HG03571 (cell line): ENCODE data around the gene MROH2A.

ENCODE experiments used
- ATAC-seq: cut with Tn5 transposase; IDR thresholded peaks from one replicate; pipeline ENCODE4 v1.9.1; 2021; ENCODE audit not compliant: unreplicated experiment

MROH2A gene

GRCh38 chr2:233764761-233765160 lies 13.4 kb upstream of the MROH2A start:
- no peak for ATAC-seq

GRCh38 chr2:233766416-233766815 lies 11.7 kb upstream of the MROH2A start:
- ATAC-seq: no peak

GRCh38 chr2:233768076-233768475 lies 10.1 kb upstream of the MROH2A start:
- ATAC-seq: no peak

- ATAC-seq: no peak
Observed at GRCh38 chr2:233769260-233769659, 8.9 kb upstream of the MROH2A start.

- ATAC-seq: no peak
Observed at GRCh38 chr2:233772153-233772552, 6.0 kb upstream of the MROH2A start.

- ATAC-seq: no peak
Observed at GRCh38 chr2:233772583-233772982, 5.5 kb upstream of the MROH2A start.

- no peak for ATAC-seq
Observed at GRCh38 chr2:233773854-233774253, 4.3 kb upstream of the MROH2A start.

GRCh38 chr2:233775414-233775813 lies 2.7 kb upstream of the MROH2A start:
- ATAC-seq: no peak

- no peak for ATAC-seq
Observed at GRCh38 chr2:233779722-233780121, 1.6 kb downstream of the MROH2A start.

GRCh38 chr2:233780771-233781170 lies 2.6 kb downstream of the MROH2A start:
- ATAC-seq: no peak

- ATAC-seq: no peak
Observed at GRCh38 chr2:233789554-233789953, 11.4 kb downstream of the MROH2A start.

- no peak for ATAC-seq
Observed at GRCh38 chr2:233791151-233791882, 13.2 kb downstream of the MROH2A start.

- no peak for ATAC-seq
Observed at GRCh38 chr2:233791883-233792329, 13.8 kb downstream of the MROH2A start.

GRCh38 chr2:233792720-233793119 lies 14.6 kb downstream of the MROH2A start:
- ATAC-seq: no peak

- no peak for ATAC-seq
Observed at GRCh38 chr2:233793465-233794127, 15.5 kb downstream of the MROH2A start.

GRCh38 chr2:233794128-233794658 lies 16.1 kb downstream of the MROH2A start:
- ATAC-seq: no peak

- ATAC-seq: no peak
Observed at GRCh38 chr2:233795735-233796171, 17.6 kb downstream of the MROH2A start.

GRCh38 chr2:233796254-233796653 lies 18.1 kb downstream of the MROH2A start:
- no peak for ATAC-seq

- ATAC-seq: no peak
Observed at GRCh38 chr2:233798335-233799086, 20.4 kb downstream of the MROH2A start.

GRCh38 chr2:233799087-233799665 lies 21.0 kb downstream of the MROH2A start:
- ATAC-seq: no peak

GRCh38 chr2:233799716-233800115 lies 21.6 kb downstream of the MROH2A start:
- ATAC-seq: no peak
